ENCODE data around the gene LYL1.

The LYL1 gene

GRCh38 chr19:13104360-13104847 lies 1.7 kb upstream of the LYL1 start:
- DNase-seq, result peak; percentile 65

GRCh38 chr19:13103581-13104359 lies 1.1 kb upstream of the LYL1 start:
- DNase-seq, result no peak

- DNase-seq, result no peak
Measured at GRCh38 chr19:13102416-13102665, 317 bp downstream of the LYL1 start.

GRCh38 chr19:13101590-13102415 lies 855 bp downstream of the LYL1 start:
- no peak for DNase-seq

GRCh38 chr19:13100841-13101589 lies 1.6 kb downstream of the LYL1 start:
- DNase-seq, result no peak

GRCh38 chr19:13100031-13100588 lies 2.5 kb downstream of the LYL1 start:
- DNase-seq, result peak; percentile 85

- DNase-seq, result peak; percentile 83
Measured at GRCh38 chr19:13099073-13099999, 3.3 kb downstream of the LYL1 start.

- peak; percentile 55 for DNase-seq
Measured at GRCh38 chr19:13098277-13099072, 4.2 kb downstream of the LYL1 start.

GRCh38 chr19:13097463-13098258 lies 5.0 kb downstream of the LYL1 start:
- peak; percentile 22 for DNase-seq

- DNase-seq, result peak; percentile 36
Measured at GRCh38 chr19:13097033-13097462, 5.6 kb downstream of the LYL1 start.

GRCh38 chr19:13095934-13096927 lies 6.4 kb downstream of the LYL1 start:
- DNase-seq, result no peak

- peak; percentile 21 for DNase-seq
Measured at GRCh38 chr19:13095393-13095784, 7.3 kb downstream of the LYL1 start.

GRCh38 chr19:13094771-13095392 lies 7.8 kb downstream of the LYL1 start:
- no peak for DNase-seq

- DNase-seq, result no peak
Measured at GRCh38 chr19:13094106-13094504, 8.6 kb downstream of the LYL1 start.

- DNase-seq, result peak; percentile 86
Measured at GRCh38 chr19:13093407-13094105, 9.1 kb downstream of the LYL1 start.

- DNase-seq, result no peak
Measured at GRCh38 chr19:13092606-13093235, 9.9 kb downstream of the LYL1 start.

GRCh38 chr19:13092158-13092543 lies 10.5 kb downstream of the LYL1 start:
- DNase-seq, result no peak
